Kidney (tissue), 14 donors: ENCODE data around the gene NOL4L. TPM values are rescaled to one million over a fixed set of nuclear protein-coding genes. Genes with fewer than 3 reads are reported as not detected.
"Not testable (repeated sequence)": the region's sequence is repeated elsewhere in the genome, so short reads cannot be mapped to it uniquely, and the experiment has no call there.

Experiments
- DNase-seq, 5 donors: peaks; one replicate each; pipeline ENCODE4 v3.0.0-alpha.2; 2013 to 2020
- FAIRE-seq: peaks from 2 replicates; lab custom pipeline; 2012; peaks lifted over from hg19 to GRCh38; lab: Jason Lieb, UNC
- H3K27ac ChIP-seq, 2 donors: one replicate each; pipeline ENCODE4 v1.7.0; 2013; ENCODE audit warnings: low read depth in 2 of 2, low read length in 2 of 2, inconsistent platforms in 1 of 2
- H3K27me3 ChIP-seq: one replicate; pipeline ENCODE4 v1.7.1; 2013; ENCODE audit warnings: low read length, inconsistent platforms; ENCODE audit not compliant: control insufficient read depth, insufficient read depth
- H3K36me3 ChIP-seq, 3 donors: one replicate each; pipeline versions ENCODE4 v1.7.0 to v1.7.1; 2013; ENCODE audit warnings: low read length in 3 of 3, control low read depth in 1 of 3, inconsistent platforms in 1 of 3; ENCODE audit not compliant: insufficient read depth in 3 of 3, control insufficient read depth in 2 of 3
- H3K4me1 ChIP-seq, 3 donors: one replicate each; pipeline versions ENCODE4 v1.7.0 to v1.7.1; 2013; ENCODE audit warnings: low read length in 3 of 3, inconsistent platforms in 1 of 3, low read depth in 1 of 3; ENCODE audit not compliant: control insufficient read depth in 2 of 3, insufficient read depth in 2 of 3
- H3K4me3 ChIP-seq, 3 donors: one replicate each; pipeline versions ENCODE4 v1.7.0 to v1.8.1; 2013; ENCODE audit warnings: low read length in 3 of 3, control low read depth in 1 of 3, inconsistent platforms in 1 of 3
- H3K9ac ChIP-seq, 3 donors: one replicate each; pipeline versions ENCODE4 v1.7.0 to v1.7.1; 2013; ENCODE audit warnings: low read length in 3 of 3, control low read depth in 1 of 3, inconsistent platforms in 1 of 3
- H3K9me3 ChIP-seq, 3 donors: one replicate each; pipeline versions ENCODE4 v1.7.0 to v1.7.1; 2013; ENCODE audit warnings: low read length in 3 of 3, control low read depth in 1 of 3, inconsistent platforms in 1 of 3; ENCODE audit not compliant: control insufficient read depth in 2 of 3, insufficient read depth in 1 of 3
- intact Hi-C: fragments of 100-400 bp; cut with DNase I; formaldehyde crosslinking; loops from one replicate; pipeline ENCODE4 v1.11.1; 2022
- polyA plus RNA-seq: library from polyadenylated mRNA; stranded (reverse); fragments of 350-450 nt; fragmentation: Illumina TruSeq; extraction: RNeasy Lipid Tissue Mini Kit (QIAGEN cat#74804); gene quantifications from one replicate; pipeline ENCODE4 v1.2.3, GENCODE V29; 2014; ENCODE audit warnings: low read depth, low replicate concordance; ENCODE audit not compliant: insufficient read depth
- total RNA-seq: library from RNA; stranded (reverse); fragmentation: NEBNext Ultra II Directional; extraction: Animal tissue kit (Norgen Biotek cat#: 25700); gene quantifications from one replicate; pipeline ENCODE4 v1.2.1, GENCODE V29; 2021
- TF ChIP-seq, protein P1 (sequence below): IDR thresholded peaks from 3 replicates; pipeline ENCODE4 v1.5.1; 2012; ENCODE audit warnings: mild to moderate bottlenecking, moderate library complexity, borderline replicate concordance; ENCODE audit not compliant: insufficient read depth; ENCODE audit errors: extremely low read depth
- donor health status: control.
- donor health status: control.
- donor health status: control.
- donor health status: control.
- donor health status: control.
- donor health status: DM: yes; HTN: yes; CAD: no.
- donor health status: Normal renal cell carcinoma (clear cell type).

Gene NOL4L
- total and polyA plus RNA-seq, 2 donors from 2014 or later, result 14.1 to 19.4 TPM

DNA sequence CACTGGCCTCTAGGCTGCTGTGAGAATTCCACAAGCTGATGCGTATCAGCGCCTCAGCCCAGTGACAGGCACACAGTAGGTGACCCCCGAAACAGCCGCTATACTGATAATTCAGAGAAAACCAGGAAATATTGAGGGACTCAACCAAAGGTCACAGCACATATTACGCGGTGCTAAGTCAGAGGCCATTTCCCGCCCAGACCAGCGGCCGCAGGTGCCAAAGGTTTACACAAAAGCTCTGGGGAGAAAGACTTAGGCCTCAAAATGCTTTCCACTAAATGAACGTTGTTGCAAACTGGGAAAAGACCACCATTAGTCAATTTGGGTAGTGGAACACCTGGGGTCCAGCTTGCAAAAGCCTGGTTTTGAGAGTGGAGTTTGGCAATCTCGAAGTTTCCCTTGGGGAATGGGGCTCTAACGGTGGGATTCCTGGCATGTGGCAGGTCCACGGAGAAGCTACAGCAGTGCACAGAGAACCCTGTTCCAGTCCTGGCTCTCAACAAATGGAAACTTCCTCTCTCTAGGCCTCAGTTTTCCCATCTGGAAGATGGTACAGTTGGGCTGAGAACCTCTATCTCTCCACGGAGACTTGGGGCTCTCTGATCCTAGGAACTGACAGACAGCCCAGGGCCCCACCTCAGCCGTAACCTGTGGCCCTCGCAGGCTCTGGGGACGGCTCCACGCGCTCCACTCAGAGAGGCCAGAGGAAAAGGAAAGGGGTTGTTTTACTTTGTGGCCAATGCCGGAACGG, 4.7 kb downstream of the NOL4L start:
- TF ChIP-seq, protein P1, sequence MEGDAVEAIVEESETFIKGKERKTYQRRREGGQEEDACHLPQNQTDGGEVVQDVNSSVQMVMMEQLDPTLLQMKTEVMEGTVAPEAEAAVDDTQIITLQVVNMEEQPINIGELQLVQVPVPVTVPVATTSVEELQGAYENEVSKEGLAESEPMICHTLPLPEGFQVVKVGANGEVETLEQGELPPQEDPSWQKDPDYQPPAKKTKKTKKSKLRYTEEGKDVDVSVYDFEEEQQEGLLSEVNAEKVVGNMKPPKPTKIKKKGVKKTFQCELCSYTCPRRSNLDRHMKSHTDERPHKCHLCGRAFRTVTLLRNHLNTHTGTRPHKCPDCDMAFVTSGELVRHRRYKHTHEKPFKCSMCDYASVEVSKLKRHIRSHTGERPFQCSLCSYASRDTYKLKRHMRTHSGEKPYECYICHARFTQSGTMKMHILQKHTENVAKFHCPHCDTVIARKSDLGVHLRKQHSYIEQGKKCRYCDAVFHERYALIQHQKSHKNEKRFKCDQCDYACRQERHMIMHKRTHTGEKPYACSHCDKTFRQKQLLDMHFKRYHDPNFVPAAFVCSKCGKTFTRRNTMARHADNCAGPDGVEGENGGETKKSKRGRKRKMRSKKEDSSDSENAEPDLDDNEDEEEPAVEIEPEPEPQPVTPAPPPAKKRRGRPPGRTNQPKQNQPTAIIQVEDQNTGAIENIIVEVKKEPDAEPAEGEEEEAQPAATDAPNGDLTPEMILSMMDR, result no peak
- Histone ChIP-seq H3K27me3 (no peaks in the 10 kb centered on the region), H3K9ac (no peak overlapping the region), H3K9me3 (no peaks in the 10 kb centered on the region), H3K36me3 (no peaks in the 10 kb centered on the region), H3K4me1 (no peaks in the 10 kb centered on the region), H3K4me3 (no peak overlapping the region), H3K27ac (no peak overlapping the region)
- DNase-seq (no peak), FAIRE-seq (no peak)
- intact Hi-C loops, result no loop called here

DNA sequence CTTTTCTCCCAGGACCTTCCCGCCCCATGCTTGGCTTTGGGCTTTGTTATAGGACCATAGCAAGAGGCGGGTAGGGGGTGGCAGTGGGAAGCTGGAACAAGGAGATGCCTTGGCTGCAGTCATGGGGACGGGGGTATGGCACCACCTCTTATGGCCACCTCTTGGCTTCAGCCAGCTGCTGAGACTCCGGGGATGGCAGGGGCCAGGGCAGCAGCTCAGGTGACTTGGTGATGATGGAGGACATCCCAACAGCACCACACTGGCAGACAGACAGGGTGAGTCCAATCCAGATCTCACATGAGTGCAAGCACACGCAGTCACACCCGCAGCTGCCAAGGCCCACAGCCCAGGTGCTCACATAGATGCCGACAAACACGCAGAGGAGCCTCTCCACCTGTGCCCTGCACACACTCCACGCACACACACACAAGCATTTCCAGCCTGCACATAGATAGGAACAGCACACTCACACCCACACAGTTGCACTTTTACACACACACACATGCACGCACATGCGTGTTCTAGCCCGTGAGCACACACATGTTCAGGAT, 6.2 kb downstream of the NOL4L start:
- H3K9me3 ChIP-seq, result no peaks in the 10 kb centered on the region
- intact Hi-C loops, result no loop called here
- no peaks in the 10 kb centered on the region for H3K4me1 ChIP-seq
- peak in 1 of 5 donors; percentile 43 for DNase-seq
- H3K36me3 ChIP-seq, result no peaks in the 10 kb centered on the region
- no peaks in the 10 kb centered on the region for H3K27me3 ChIP-seq
- H3K9ac ChIP-seq, result no peak overlapping the region
- H3K4me3 ChIP-seq, result no peak overlapping the region
- H3K27ac ChIP-seq, result no peak overlapping the region
- TF ChIP-seq, protein P1, result no peak
- FAIRE-seq, result no peak

DNA sequence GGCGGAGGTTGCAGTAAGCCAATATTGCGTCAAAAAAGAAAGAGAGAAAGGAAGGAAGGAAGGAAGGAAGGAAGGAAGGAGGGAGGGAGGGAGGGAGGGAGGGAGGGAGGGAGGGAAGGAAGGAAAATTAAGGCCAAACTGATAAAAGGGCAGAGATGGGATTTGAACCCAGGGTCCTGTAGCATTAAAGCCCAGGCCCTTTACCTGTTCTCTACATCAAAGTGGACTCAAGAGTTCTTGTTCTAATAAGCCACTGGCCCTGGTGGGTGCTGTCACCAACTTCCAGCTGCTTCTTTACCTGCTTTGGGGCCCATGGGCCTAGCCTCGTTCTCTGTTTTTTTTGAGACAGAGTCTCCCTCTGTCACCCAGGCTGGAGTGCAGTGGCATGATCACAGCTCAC, 7.1 kb downstream of the NOL4L start:
- DNase-seq, H3K4me3 ChIP-seq, H3K27ac ChIP-seq, H3K9me3 ChIP-seq, H3K9ac ChIP-seq, H3K4me1 ChIP-seq, FAIRE-seq, H3K27me3 ChIP-seq, intact Hi-C loops, H3K36me3 ChIP-seq: not testable (repeated sequence)

DNA sequence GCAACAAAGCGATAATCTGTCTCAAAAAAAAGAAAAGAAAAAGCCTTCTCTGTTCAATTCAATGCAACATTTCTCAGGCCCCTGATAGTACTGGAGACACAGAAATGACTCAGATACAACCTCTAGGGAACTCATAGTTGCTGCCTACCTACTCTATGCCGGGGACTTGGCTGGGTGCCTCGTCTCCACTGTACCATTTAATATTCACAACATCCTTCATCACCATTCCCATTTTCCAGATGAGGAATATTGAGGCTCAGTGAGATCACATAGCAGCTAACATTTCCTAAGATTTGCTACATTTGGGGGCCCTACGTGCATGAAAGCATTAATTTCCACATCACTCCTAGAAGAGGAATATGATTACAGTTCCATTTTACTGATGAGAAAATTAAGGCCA, 7.5 kb downstream of the NOL4L start:
- H3K4me1 ChIP-seq, result no peaks in the 10 kb centered on the region
- no peak overlapping the region for H3K9ac ChIP-seq
- H3K9me3 ChIP-seq, result no peaks in the 10 kb centered on the region
- no peak overlapping the region for H3K4me3 ChIP-seq
- no peaks in the 10 kb centered on the region for H3K27me3 ChIP-seq
- no peak for FAIRE-seq
- no peak for DNase-seq
- no peaks in the 10 kb centered on the region for H3K36me3 ChIP-seq
- intact Hi-C loops, result no loop called here
- TF ChIP-seq, protein P1, result no peak
- no peak overlapping the region for H3K27ac ChIP-seq
